Brain microvascular endothelial cell (primary cell): Measurements from ENCODE around the gene PTPRCAP.

Experiments
- DNase-seq: peaks from one replicate; pipeline ENCODE4 v3.0.0-alpha.2; 2020
- H3K27ac ChIP-seq: fragments of 250-450 bp; sonication (Bioruptor Pico); 2 replicates; pipeline ENCODE4 v1.5.1; 2020; ENCODE audit warnings: mild to moderate bottlenecking, moderate library complexity
- H3K27me3 ChIP-seq: fragments of 250-450 bp; sonication (Bioruptor Pico); replicated peaks from 2 replicates; pipeline ENCODE4 v1.5.1; 2020; ENCODE audit warnings: mild to moderate bottlenecking
- H3K36me3 ChIP-seq: fragments of 250-450 bp; sonication (Bioruptor Pico); replicated peaks from 2 replicates; pipeline ENCODE4 v1.5.1; 2020; ENCODE audit warnings: mild to moderate bottlenecking
- H3K4me3 ChIP-seq: 2 replicates; pipeline ENCODE4 v1.5.1; 2011; ENCODE audit warnings: low read depth, mild to moderate bottlenecking, control low read depth, low read length, moderate library complexity
- CTCF ChIP-seq: IDR thresholded peaks from 2 replicates; pipeline ENCODE4 v1.5.1; 2011; ENCODE audit warnings: low read depth, mild to moderate bottlenecking, moderate library complexity, low read length, control low read depth, inconsistent platforms; ENCODE audit errors: missing control alignments
- in situ Hi-C: cut with HindIII; loops from 2 replicates; pipeline ENCODE4 v1.10.0; 2017; ENCODE audit warnings: low sequenced_read_pairs, low pct_ligation_motif_present

PTPRCAP gene

DNA sequence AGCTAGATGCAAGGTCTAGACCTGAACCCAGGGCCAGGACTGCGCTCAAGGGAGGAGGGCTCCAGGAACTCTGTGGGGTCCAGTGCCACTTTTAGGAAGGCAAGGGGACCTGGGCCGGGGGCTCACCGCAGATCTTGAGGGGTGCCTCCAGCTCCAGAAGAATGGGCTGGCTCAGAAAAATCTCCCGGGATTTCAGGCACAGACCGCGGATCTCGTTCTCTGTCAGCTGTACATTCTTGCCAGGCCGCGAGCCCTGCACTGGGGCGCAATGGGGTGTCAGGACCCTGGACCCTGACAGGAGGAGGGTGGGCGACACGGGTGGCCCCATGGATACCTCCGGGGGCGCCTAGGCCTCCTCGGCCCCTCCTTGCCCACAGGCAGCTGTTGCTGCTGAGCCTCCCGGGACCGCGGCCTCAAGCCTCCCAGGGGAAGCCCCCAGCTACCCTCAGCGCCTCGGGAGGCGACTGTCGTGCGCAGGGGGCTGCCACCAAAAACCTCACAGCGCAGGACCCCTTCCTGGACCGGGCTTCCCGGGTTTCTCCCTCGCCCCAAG is 36.5 kb downstream of the PTPRCAP start:
- no peak for DNase-seq
- peak overlapping the region; percentile 80 for H3K27ac ChIP-seq
- peak overlapping the region; percentile 85 for H3K4me3 ChIP-seq
- in situ Hi-C loops: no loop called here
- H3K27me3 ChIP-seq: no peaks in the 10 kb centered on the region
- H3K36me3 ChIP-seq: peaks cover 31% of the 10 kb centered on the region
- TF ChIP-seq CTCF: no peak

DNA sequence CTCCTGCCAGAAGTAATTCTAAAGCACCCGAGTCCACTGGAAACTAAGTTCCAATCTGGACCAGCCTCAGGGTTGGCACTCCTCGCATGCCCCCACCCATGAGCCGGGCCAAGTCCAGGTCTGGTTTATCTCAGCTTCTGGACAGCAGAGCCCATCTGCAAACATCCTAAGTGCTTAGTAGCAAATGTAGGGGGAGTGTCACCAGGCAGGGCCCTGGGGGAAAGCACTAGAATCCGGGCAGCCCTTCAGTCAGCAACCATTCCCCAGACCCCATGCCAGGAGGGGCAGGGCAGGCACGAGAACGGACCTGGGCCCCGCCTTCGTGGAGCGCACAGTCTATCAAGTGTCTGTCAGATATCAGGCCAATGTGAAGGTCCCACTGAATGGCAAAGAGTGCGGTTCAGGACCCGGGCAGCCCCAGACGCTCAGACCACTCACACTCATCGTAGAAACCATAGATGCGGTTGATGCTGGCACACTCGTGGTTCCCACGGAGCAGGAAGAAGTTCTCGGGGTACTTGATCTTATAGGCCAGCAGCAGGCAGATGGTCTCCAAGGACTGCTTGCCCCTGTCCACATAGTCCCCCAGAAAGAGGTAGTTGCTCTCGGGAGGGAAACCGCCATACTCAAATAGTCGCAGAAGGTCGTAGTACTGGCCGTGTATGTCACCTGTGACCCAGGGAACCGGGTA is 37.1 kb downstream of the PTPRCAP start:
- Histone ChIP-seq H3K36me3 (peaks cover 31% of the 10 kb centered on the region), H3K27ac (no peak overlapping the region), H3K4me3 (peak overlapping the region; percentile 85), H3K27me3 (no peaks in the 10 kb centered on the region)
- DNase-seq: no peak
- TF ChIP-seq CTCF: no peak
- in situ Hi-C loops: no loop called here

- Histone ChIP-seq H3K27me3 (no peaks in the 10 kb centered on the region), H3K4me3 (no peak overlapping the region), H3K27ac (no peak overlapping the region), H3K36me3 (peaks cover 31% of the 10 kb centered on the region)
- TF ChIP-seq CTCF: no peak
- in situ Hi-C loops: no loop called here
- no peak for DNase-seq
Measured at GRCh38 chr11:67398661-67399563, 38.6 kb downstream of the PTPRCAP start.

- DNase-seq: no peak
- in situ Hi-C loops: no loop called here
- H3K36me3 ChIP-seq: peaks cover 31% of the 10 kb centered on the region
Measured at GRCh38 chr11:67397986-67398660, 39.4 kb downstream of the PTPRCAP start.

More at GRCh38 chr11:67397986-67398660, 39.4 kb downstream of the PTPRCAP start:
- no peak overlapping the region for H3K27ac ChIP-seq
- no peak for TF ChIP-seq CTCF
- H3K4me3 ChIP-seq: no peak overlapping the region
- H3K27me3 ChIP-seq: no peaks in the 10 kb centered on the region
